Stimulated activated CD8-positive, alpha-beta memory T cell treated with anti-CD3 and anti-CD28 coated beads, Interleukin-4, amount 100 ng/mL, for 4 hours (primary cell): ENCODE measurements around the gene SHISA9.
"Not testable (repeated sequence)": the region's sequence is repeated elsewhere in the genome, so short reads cannot be mapped to it uniquely, and the experiment has no call there.

Source experiments
- DNase-seq, 2 donors: peaks; one replicate each; pipeline ENCODE4 v3.0.0-alpha.2; 2020; ENCODE audit warnings: low read depth in 2 of 2, low spot score in 1 of 2

SHISA9 gene

DNA sequence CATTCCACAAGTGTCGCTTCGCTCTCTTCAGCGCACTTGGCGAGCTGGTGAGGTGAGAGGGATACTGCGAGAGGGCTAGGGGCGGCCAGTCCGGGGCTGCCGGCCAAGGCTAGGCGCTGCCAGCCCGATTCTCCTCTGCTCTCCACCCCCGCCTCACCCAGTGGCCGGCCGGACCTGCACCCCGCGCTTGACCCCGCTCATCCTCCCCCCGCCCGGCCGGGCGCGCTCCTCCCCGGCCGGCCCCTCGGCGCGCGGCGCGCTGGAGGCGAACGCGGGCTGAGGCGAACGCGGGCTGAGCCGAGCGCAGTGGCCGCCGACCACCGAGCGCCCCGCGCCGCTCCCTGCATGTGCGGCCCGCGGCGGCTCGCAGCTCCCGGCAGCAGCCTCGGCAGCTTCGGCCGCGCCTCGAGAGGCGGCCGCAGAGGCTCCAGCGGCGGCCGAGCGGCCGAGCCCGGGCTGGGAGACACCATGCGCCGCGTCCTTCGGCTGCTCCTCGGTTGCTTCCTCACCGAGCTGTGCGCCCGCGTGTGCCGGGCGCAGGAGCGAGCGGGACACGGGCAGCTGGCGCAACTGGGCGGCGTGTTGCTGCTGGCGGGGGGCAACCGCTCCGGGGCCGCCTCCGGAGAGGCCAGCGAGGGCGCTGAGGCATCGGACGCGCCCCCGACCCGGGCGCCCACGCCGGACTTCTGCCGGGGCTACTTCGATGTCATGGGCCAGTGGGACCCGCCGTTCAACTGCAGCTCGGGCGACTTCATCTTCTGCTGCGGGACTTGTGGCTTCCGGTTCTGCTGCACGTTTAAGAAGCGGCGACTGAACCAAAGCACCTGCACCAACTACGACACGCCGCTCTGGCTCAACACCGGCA, at the start of gene SHISA9:
Gene SHISA9, plus strand, starts transcription at position 2 of the 865 bp plus-strand sequence.
- DNase-seq = no peak

DNA sequence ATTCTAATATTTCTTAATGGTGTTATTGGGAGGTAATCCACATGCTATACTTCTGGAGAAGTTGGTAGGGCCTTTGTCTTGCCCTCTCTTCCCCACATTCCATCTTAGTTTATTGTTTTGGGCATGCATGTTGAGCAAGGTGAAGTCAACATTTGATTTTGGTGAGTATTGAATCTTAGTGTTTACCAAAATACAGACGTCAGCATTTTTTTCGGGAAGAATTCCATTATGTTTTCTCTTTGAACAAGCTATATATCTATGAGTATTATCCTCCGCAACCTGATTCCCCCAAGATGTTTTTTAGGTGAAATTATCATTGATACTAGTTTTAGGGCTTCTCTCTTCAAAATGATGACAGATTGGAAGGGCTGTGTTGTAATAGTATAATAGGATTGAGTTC, 47.4 kb upstream of the SHISA9 start:
- DNase-seq = no peak

DNA sequence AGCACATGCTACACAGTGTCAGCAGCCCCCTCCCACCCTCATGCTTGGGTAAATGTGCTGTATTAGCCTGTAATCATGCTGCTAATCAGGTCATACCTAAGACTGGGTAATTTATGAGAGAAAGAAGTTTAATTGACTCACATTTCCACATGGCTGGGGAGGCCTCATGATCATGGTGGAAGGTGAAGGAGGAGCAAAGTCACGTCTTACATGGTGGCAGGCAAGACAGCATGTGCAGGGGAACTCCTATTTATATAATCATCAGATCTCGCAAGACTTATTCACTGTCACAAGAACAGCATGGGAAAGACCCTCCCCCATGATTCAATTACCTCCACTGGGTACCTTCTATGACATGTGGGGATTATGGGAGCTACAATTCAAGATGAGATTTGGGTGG, 44.0 kb upstream of the SHISA9 start:
- DNase-seq = not testable (repeated sequence)

DNA sequence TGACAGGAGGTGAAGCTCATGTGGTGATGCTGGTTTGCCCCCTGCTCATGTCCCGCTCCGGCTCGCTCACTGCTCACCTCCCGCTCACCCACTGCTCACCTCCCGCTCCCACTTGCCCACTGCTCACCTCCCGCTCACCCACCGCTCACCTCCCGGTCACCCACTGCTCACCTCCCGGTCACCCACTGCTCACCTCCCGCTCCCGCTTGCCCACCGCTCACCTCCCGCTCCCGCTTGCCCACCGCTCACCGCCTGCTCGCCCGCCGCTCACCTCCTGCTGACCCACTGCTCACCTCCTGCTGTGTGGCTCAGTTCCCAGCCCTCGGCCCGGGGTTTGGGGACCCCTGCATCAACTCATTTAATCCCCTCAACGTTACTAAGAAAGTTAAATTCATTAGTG, 39.1 kb upstream of the SHISA9 start:
- no peak for DNase-seq

DNA sequence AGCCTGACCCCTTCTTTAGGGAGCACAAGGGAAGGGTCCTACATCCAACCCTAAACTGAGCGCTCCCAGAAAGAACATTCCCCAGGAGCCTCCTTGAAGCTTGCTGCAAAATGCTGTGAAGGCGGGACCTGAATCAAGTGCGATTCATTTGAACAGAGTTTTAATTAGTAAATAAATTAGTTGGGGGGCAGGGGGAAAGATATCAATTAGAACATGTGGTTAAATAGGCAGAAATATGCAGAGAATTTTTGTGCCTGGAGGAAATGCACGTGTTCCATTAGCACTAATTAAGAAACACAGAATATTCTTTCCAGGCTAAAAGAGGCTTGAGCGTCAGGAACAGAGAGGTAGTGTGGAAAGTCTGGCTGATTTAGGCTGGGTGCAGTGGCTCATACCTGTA, 38.5 kb upstream of the SHISA9 start:
- DNase-seq = no peak

DNA sequence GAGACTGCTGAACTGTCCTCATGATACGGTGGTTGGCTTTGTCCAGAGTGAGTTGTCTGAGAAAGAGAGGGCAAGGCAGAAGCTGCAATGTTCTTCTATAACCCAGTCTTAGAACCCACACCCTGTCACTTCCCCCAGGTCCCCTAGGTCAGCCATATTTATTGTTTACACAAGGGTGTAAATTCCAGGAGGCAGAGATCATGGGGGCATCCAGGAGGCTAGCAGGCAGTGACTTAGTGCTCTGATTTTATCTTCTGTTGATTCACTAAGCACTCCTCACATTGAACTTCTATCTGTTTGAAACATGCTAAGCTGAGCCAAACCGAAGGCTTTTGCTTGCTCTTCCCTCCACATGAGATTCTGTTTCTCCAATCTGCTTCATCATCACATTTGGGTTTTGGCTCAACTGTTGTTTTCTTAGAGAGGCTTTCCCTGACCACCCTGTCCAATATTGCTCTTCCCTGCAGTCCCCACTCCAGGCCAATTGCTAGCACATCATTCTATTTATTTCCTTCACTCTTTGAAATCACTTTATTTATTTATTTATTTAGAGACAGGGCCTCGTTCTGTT, 34.3 kb upstream of the SHISA9 start:
- no peak for DNase-seq

DNA sequence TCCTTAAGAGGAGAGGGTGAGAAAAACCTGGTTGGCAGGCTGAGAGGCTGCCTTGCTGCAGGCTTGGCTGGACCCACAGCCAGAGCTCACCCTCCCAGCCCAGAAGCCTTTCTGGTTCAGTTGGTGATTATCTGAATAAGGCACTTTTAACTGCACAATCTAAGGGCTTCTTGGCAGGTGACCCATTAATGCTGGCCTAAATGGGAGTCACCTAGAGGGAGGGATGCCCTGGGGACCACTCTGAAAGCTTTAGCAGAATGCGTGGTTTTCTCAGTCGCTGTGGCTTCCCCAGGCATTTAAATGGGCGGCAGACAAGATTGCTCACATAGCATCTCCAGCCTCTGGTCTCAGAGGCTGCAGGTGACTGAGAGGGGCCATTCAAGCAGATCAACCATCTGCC, 33.2 kb upstream of the SHISA9 start:
- DNase-seq = no peak

DNA sequence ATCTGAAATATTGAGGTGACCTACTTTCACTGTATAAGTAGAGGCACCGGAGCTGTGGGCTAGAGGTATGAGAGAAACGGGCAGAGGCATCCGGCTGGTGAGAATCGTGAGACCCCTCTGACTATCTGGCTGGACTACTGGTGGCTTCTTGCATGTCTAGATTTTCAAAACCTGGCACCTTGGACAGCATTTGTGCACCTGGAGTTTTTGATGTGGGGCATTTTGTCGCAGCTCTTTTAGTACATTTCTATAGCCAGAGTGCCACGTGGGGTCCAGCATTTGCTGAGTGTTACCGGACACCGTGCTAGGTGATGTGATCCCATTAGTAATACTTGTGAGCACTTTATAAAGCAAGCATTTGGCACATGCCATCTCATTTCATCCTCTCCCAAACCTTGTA, 32.6 kb upstream of the SHISA9 start:
- no peak for DNase-seq

DNA sequence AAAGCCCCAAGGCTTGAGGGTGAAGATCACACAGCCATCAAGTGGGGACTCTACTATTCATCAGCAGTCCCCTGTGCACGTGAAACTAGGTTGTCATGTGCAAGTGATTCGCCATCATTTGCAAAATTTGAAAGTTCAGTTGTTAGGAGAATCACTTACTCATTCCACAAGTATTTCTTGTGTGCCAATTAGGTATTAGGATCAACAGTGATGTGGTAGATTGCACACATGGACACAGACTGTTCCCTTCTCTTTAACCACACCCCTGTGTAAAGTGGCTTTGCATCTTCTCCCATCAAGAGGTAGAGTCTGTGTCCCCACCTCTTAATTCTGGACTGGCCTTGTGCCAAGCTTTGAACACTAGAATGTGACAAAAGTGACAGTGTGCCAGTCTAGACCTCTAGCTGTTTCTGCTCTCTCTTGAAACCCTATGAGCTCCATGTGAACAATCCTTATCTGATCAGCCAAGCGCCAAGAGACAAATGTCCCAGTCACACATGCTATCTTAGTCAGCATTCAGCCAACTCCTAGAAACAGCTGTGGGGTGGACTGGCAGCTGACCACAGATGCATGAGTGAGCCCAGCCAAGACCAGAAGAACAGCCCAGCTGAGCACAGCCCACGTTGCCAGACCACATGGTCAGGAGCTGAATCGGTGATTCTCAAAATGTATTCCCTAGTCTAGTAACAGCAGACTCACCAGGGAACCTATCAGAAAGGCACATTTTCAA, 31.5 kb upstream of the SHISA9 start:
- DNase-seq = no peak

DNA sequence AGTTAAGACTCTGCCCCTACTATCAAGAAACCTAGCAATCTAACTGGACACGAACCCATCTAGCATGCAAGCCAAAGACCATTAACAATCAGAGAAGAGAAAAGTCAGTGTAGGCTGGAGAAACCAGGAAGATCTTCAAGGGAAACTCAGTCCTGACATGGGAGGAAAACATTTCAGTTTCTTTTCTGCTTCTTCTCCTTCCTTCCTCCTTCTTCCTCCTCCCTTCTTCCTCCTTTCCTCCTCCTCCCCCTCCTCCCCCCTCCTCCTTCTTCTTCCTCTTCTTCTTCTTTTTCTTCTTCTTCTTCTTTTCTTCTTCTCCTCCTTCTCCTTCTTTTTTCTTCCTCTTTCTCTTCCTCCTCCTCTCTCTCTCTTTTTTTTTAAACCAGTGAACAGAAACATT, 29.6 kb upstream of the SHISA9 start:
- no peak for DNase-seq

DNA sequence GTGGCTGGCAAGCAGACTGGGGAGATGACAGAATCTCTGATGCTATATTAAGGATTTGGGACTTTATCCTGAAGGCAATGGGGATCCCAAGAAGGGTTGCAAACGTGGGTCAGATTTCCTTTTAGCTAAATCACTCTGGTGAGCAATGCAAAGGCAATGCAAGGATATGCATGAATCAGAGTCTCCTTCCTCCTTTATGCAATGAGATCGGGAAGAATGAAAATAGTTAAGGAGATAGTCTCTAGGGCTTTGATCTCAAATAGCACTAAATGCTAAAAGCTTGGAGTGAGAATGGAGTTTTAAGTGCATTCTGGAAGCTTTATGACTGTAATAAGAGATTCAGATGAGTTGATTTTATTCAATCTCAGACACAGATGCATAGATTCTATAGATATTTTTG, 27.2 kb upstream of the SHISA9 start:
- DNase-seq = no peak

DNA sequence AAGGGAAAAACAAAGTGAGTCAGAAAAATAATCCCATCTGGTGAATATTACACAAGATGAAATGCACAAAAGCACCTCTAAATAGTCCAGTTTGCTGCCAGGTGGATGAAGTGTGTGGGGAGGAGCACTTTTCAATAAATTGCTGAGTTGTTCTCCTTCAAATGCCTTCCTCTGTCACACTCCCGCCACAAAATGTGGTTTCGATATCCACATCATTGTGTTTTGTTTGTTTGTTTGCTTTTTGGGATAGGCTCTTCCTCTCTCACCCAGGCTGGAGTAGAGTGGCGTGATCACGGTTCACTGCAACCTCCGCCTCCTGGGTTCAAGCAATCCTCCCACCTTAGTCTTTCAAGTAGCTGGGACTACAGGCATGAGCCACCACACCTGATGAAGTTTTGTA, 24.6 kb upstream of the SHISA9 start:
- DNase-seq = no peak

DNA sequence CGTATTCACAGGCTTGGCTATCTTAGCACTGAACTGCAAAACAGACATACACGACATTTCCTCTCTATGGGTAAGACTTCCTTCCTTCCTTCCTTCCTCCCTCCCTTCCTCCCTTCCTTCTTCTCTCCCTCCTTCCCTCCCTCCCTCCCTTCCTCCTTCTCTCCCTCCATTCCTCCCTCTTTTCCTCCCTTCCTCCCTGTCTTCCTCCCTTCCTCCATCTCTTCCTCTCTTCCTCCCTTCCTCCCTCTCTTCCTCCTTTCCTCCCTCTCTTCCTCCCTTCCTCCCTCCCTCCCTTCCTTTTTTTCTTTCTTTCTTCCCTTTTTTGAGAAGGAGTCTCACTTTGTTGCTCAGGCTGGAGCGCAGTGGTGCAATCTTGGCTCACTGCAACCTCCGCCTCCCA, 22.4 kb upstream of the SHISA9 start:
- no peak for DNase-seq

DNA sequence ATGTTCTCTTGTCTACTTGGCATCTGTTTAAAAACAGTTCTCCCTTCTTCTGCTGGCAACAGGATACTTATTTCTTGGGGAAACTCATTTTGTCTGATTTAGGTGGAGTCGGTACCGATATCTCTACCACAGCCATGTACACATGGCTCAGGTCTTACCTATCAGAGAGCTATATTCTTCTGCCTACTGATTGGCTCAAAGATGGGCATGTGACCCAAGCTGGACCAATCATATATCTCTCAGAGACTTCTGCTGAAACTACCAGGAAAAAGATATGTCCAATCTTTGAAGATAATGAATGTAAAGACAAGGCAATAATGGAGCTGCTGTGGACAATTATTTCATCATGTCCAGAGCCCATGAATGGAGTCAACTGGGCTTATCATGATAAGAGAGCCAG, 21.6 kb upstream of the SHISA9 start:
- no peak for DNase-seq

DNA sequence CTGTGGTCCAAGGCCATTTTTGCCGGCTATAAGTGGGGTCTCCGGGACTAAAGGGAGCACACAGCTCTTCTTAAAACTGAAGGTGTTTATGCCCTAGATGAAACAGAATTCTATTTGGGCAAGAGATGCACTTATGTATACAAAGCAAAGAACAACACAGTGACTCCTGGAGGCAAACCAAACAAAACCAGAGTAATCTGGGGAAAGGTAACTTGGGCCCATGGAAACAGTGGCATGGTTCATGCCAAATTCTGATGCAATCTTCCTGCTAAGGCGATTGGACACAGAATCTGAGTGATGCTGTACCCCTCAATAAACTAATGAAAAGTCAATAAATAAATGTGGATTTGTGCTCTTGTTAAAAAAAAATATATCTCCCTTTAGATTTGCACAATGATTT, 20.2 kb upstream of the SHISA9 start:
- DNase-seq = no peak

DNA sequence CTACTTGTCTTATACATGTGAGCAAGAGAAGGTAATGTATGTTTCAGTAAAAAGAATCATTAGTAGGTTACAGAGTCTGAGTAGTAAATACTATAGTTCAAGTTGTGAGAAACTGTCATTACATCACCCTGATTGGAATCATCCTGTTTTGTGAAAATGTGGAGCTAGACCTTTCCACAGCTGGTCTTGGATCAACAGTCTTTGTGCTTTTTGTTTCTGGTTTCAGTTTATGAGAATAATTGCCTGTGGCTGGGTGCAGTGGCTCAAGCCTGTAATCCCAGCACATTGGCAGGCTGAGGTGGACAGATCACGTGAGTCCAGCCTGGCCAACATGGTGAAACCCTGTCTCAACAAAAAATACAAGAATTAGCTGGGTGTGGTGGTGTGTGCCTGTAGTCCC, 19.7 kb upstream of the SHISA9 start:
- no peak for DNase-seq

DNA sequence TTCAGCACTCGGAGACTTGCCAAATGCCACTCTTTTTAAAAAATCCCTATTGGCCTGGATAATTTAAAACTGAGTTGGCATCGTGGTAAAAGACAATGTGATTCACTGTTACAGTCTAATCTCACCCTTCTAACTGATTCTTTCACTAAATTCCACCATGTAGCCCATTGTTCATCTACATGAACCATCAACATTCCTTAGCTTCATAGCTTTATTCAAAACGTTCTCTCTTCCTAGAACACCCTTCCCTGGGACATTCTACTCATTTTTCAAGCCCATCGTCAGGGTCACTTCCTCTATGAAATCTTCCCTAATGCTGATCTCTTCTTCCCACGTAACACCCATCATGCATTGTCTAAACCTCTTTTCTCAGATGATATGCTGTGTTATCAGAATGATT, 15.7 kb upstream of the SHISA9 start:
- no peak for DNase-seq

DNA sequence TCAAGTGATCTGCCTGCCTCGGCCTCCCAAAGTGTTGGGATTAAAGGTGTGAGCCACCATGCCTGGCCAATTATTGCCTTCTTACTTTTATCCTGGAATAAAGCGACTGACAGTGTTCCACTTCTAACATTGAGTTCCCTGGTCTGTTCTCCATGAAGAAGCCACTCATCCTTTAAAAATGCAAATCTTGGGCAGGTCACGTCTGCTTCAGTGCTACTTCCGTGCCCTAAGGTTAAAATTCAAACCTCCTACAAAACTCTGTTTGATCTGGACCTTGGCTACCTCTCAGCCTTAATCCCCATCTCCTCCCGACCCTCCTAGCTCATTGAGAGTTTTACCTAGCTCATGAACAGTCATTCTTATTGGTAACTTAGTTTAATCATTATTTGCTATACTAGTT, 9.6 kb upstream of the SHISA9 start:
- no peak for DNase-seq

DNA sequence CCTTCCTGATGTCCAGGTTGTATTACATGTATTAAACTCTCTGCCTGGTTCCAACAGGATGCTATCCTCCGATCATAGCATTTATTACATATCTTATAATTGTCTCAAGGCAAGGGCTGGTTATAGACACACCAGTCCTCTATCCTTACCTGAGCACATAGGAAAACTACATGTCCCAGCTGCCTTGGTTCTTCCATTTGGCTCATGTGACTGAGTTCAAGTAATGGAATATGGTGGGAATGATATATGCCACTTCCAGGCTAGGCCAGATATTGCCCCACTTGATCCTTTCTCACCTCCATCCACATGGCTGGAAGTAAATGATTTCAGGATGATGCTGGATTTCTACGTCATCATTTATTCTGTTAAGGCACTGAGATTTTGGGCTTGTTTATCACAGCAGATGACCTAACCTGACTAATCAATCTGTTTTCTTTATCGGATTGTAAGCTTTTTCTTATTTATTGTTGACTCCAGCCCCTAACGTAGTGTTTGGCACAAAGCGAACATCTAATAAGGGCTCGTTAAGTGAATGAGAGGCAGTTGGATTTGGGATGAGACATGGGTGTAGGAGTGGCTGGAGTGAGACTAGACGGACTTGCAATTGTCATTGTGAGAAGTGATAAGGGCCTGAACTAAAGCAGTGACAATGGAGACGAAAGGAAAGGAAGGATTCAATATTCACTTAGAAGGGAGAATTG, 8.2 kb upstream of the SHISA9 start:
- no peak for DNase-seq

DNA sequence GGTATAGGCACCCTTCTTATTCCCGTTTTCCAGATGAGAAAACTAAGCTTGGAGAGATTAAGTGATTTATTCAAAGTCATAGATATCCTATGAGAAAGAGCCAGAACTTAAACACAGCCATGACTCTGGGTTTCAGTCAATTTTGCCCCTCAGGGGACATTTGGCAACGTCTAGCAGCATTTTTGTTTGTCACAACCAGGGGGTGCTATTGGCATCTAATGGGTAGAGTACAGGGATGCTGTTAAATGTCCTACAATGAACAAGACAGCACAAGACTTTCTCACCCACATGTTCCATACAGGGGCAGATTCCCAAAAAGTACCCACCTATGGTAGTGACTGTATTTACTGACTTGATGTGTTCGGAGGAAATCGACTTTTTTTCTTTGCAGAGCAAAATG, 4.8 kb upstream of the SHISA9 start:
- DNase-seq = no peak

DNA sequence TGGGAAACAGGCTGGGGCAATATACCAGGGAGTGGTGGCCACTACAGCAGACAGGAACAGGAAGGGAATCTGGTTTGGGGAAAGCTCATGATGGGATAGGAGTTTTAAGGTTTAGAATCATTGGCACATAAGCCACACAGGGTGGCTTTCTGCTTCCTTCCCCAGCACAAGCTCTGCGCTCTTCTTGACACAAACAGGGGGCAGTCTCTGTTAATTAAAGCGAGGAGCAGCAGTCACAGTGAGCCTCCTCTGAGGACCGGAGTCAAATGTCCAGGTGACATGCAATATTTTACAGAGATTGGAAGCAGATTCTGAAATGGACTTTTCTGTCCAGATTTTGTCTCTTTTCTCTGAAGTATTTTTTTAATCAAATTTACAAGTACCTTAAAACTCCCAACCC, 2.8 kb upstream of the SHISA9 start:
- no peak for DNase-seq
